ENCODE measurements around the gene FHOD3.

GRCh38 chr18:36558234-36558633 lies 260.7 kb downstream of the FHOD3 start:
- TF ChIP-seq JUN (IDR thresholded peaks at IDR 0.05): no peak
- no peak for TF ChIP-seq RFX5 (IDR thresholded peaks at IDR 0.05)
- TF ChIP-seq KDM1A (IDR thresholded peaks at IDR 0.05; ENCODE audit: low read depth): no peak
- TF ChIP-seq BHLHE40 (IDR thresholded peaks at IDR 0.05; ENCODE audit: low read depth, low read length): no peak
- TF ChIP-seq MYC (IDR thresholded peaks at IDR 0.05; ENCODE audit: borderline replicate concordance, low read length): no peak
- no peak for TF ChIP-seq JUNB (IDR thresholded peaks at IDR 0.05)
- TF ChIP-seq CTCF (IDR thresholded peaks at IDR 0.05): no peak
- TF ChIP-seq POLR2A (IDR thresholded peaks at IDR 0.05; ENCODE audit: low read length): no peak
- TF ChIP-seq SMC3 (IDR thresholded peaks at IDR 0.05): no peak
